KMS-11 (cell line): ENCODE results near the gene COPZ1.

ENCODE experiments used
- H2AFZ ChIP-seq: fragments of 200-600 bp; sonication (generic); 2 replicates; pipeline ENCODE4 v1.6.1; 2016; ENCODE audit warnings: antibody characterized with exemption, mixed run types, low read depth
- H3K27ac ChIP-seq: fragments of 200-600 bp; sonication (generic); 2 replicates; pipeline ENCODE4 v1.6.1; 2016; ENCODE audit warnings: mild to moderate bottlenecking, mixed run types
- H3K27me3 ChIP-seq: fragments of 200-600 bp; sonication (generic); 2 replicates; pipeline ENCODE4 v1.6.1; 2017; ENCODE audit warnings: mild to moderate bottlenecking, low read depth, mixed run types, moderate library complexity; ENCODE audit not compliant: insufficient read depth
- H3K36me3 ChIP-seq: fragments of 200-600 bp; sonication (generic); 2 replicates; pipeline ENCODE4 v1.6.1; 2017; ENCODE audit warnings: mild to moderate bottlenecking, mixed run types; ENCODE audit not compliant: insufficient read depth
- H3K4me1 ChIP-seq: fragments of 200-600 bp; sonication (generic); 2 replicates; pipeline ENCODE4 v1.6.1; 2016; ENCODE audit warnings: mild to moderate bottlenecking, low read depth, mixed run types; ENCODE audit not compliant: poor library complexity, severe bottlenecking
- H3K4me2 ChIP-seq: fragments of 200-600 bp; sonication (generic); 2 replicates; pipeline ENCODE4 v1.7.0; 2016; ENCODE audit warnings: mild to moderate bottlenecking, mixed run types
- H3K4me3 ChIP-seq: fragments of 200-600 bp; sonication (generic); IDR thresholded peaks from 2 replicates; pipeline ENCODE4 v1.6.1; 2017; ENCODE audit warnings: low read depth, low read length, mixed read lengths; ENCODE audit not compliant: insufficient read depth
- H3K79me2 ChIP-seq: fragments of 200-600 bp; sonication (generic); 2 replicates; pipeline ENCODE4 v1.6.1; 2016; ENCODE audit warnings: low read depth, mixed run types; ENCODE audit not compliant: insufficient read depth
- H3K9ac ChIP-seq: fragments of 200-600 bp; sonication (generic); 2 replicates; pipeline ENCODE4 v1.6.1; 2016; ENCODE audit warnings: mild to moderate bottlenecking, mixed run types
- H4K20me1 ChIP-seq: fragments of 200-600 bp; sonication (generic); 2 replicates; pipeline ENCODE4 v1.6.1; 2016; ENCODE audit warnings: mild to moderate bottlenecking, mixed run types; ENCODE audit not compliant: insufficient read depth
- CTCF ChIP-seq: fragments of 200-600 bp; sonication (generic); conservative IDR thresholded peaks from 2 replicates; pipeline ENCODE4 v1.6.1; 2017; ENCODE audit warnings: low read depth, mild to moderate bottlenecking, antibody characterized with exemption, low read length, moderate library complexity, mixed read lengths

Gene COPZ1

GRCh38 chr12:54389134-54389508 is 64.2 kb downstream of the COPZ1 start:
- Histone ChIP-seq H3K4me2 (no peak overlapping the region), H4K20me1 (no peaks in the 10 kb centered on the region), H3K4me3 (no peak overlapping the region), H3K27me3 (peaks cover 11% of the 10 kb centered on the region; the same call in 1 of the 2 replicates), H3K9ac (no peak overlapping the region), H2AFZ (no peak overlapping the region), H3K4me1 (no peaks in the 10 kb centered on the region), H3K79me2 (no peaks in the 10 kb centered on the region), H3K27ac (no peak overlapping the region), H3K36me3 (no peaks in the 10 kb centered on the region)
- no peak for TF ChIP-seq CTCF

- Histone ChIP-seq H2AFZ (no peak overlapping the region), H3K36me3 (no peaks in the 10 kb centered on the region), H3K4me1 (no peaks in the 10 kb centered on the region), H3K9ac (no peak overlapping the region), H3K27me3 (peaks cover 11% of the 10 kb centered on the region; the same call in 1 of the 2 replicates), H4K20me1 (no peaks in the 10 kb centered on the region), H3K4me2 (no peak overlapping the region), H3K79me2 (no peaks in the 10 kb centered on the region), H3K4me3 (no peak overlapping the region), H3K27ac (no peak overlapping the region)
- TF ChIP-seq CTCF: no peak
Observed at GRCh38 chr12:54389607-54390175, 64.8 kb downstream of the COPZ1 start.

- Histone ChIP-seq H4K20me1 (no peaks in the 10 kb centered on the region), H3K4me3 (no peak overlapping the region), H3K36me3 (no peaks in the 10 kb centered on the region), H3K79me2 (no peaks in the 10 kb centered on the region), H3K4me1 (no peaks in the 10 kb centered on the region), H3K27me3 (peaks cover 11% of the 10 kb centered on the region; the same call in 1 of the 2 replicates), H3K4me2 (no peak overlapping the region), H2AFZ (no peak overlapping the region), H3K27ac (no peak overlapping the region), H3K9ac (no peak overlapping the region)
- TF ChIP-seq CTCF: no peak
Observed at GRCh38 chr12:54390176-54390667, 65.3 kb downstream of the COPZ1 start.

GRCh38 chr12:54390668-54391551 is 66.0 kb downstream of the COPZ1 start:
- no peaks in the 10 kb centered on the region for H4K20me1 ChIP-seq

More at GRCh38 chr12:54390668-54391551, 66.0 kb downstream of the COPZ1 start:
- Histone ChIP-seq H3K27me3 (peaks cover 11% of the 10 kb centered on the region; the same call in 1 of the 2 replicates), H3K4me2 (no peak overlapping the region), H3K79me2 (no peaks in the 10 kb centered on the region), H2AFZ (no peak overlapping the region), H3K36me3 (no peaks in the 10 kb centered on the region), H3K4me3 (no peak overlapping the region), H3K4me1 (no peaks in the 10 kb centered on the region), H3K9ac (no peak overlapping the region), H3K27ac (no peak overlapping the region)
- TF ChIP-seq CTCF: no peak
